Tibial artery (tissue), 4 donors: ENCODE results near the gene SVEP1.

Experiments used
- DNase-seq, 2 donors: peaks; one replicate each; pipeline ENCODE4 v3.0.0-alpha.2; 2019
- H3K27ac ChIP-seq, 2 donors: fragments of 200-600 bp; sonication (generic) in 1 of 2; 1 replicate in 1 of 2; 2 replicates in 1 of 2; pipeline ENCODE4 v1.5.1; 2018 to 2019; ENCODE audit warnings: mild to moderate bottlenecking in 1 of 2
- H3K27me3 ChIP-seq, 2 donors: fragments of 200-600 bp; sonication (generic) in 1 of 2; one replicate each; pipeline versions ENCODE4 v1.5.1 to v1.6.0; 2016 to 2019
- H3K36me3 ChIP-seq, 3 donors: fragments of 200-600 bp; sonication (generic) in 2 of 3; one replicate each; pipeline ENCODE4 v1.5.1; 2016 to 2019; ENCODE audit warnings: mild to moderate bottlenecking in 2 of 3
- H3K4me1 ChIP-seq, 4 donors: fragments of 200-600 bp; sonication (generic) in 2 of 4; 1 replicate in 3 of 4; 2 replicates in 1 of 4; pipeline ENCODE4 v1.5.1; 2016 to 2019
- H3K4me3 ChIP-seq, 2 donors: fragments of 200-600 bp; sonication (generic) in 1 of 2; 1 replicate in 1 of 2; 2 replicates in 1 of 2; pipeline ENCODE4 v1.5.1; 2018 to 2019; ENCODE audit warnings: mild to moderate bottlenecking in 2 of 2
- H3K9me3 ChIP-seq, 3 donors: fragments of 200-600 bp; sonication (generic) in 1 of 3; one replicate each; pipeline ENCODE4 v1.5.1; 2016 to 2019
- intact Hi-C: fragments of 100-400 bp; cut with DNase I; formaldehyde crosslinking; loops from one replicate; pipeline ENCODE4 v1.15.0; 2023; ENCODE audit warnings: low total_unique reads
- TF ChIP-seq, protein P1 (sequence below), 2 experiments: fragments of 200-600 bp in 1 of 2; fragments of 450-650 bp in 1 of 2; IDR thresholded peaks; one replicate each; pipeline ENCODE4 v1.5.1; 2017 to 2019; ENCODE audit warnings: antibody characterized with exemption in 2 of 2, mild to moderate bottlenecking in 1 of 2, moderate library complexity in 1 of 2

The SVEP1 gene

DNA sequence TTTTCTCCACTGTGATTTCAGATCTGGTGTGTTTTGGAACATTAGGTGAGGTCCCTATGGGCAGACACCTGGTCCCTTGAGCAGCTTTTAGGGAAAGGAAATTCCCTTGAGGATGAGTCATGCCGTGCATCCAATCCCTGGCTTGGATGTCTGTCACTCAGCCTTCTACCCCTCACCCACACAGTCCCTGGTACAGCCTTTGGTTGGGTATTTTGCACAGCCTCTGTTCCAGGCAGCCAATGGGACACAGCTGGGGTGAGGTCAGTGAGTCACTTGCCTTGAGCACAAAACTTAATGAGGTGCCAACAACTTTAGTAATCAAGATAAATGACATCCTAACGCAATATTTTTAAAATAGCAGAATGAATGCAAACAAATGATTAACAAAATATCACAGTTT lies 22.7 kb upstream of the SVEP1 start:
- TF ChIP-seq, protein P1, sequence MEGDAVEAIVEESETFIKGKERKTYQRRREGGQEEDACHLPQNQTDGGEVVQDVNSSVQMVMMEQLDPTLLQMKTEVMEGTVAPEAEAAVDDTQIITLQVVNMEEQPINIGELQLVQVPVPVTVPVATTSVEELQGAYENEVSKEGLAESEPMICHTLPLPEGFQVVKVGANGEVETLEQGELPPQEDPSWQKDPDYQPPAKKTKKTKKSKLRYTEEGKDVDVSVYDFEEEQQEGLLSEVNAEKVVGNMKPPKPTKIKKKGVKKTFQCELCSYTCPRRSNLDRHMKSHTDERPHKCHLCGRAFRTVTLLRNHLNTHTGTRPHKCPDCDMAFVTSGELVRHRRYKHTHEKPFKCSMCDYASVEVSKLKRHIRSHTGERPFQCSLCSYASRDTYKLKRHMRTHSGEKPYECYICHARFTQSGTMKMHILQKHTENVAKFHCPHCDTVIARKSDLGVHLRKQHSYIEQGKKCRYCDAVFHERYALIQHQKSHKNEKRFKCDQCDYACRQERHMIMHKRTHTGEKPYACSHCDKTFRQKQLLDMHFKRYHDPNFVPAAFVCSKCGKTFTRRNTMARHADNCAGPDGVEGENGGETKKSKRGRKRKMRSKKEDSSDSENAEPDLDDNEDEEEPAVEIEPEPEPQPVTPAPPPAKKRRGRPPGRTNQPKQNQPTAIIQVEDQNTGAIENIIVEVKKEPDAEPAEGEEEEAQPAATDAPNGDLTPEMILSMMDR (IDR thresholded peaks at IDR 0.05) = no peak
- Histone ChIP-seq H3K9me3 (no peaks in the 10 kb centered on the region), H3K27ac (no peak overlapping the region), H3K36me3 (no peaks in the 10 kb centered on the region), H3K27me3 (no peaks in the 10 kb centered on the region), H3K4me1 (no peaks in the 10 kb centered on the region), H3K4me3 (no peak overlapping the region)
- intact Hi-C loops = no loop called here
- no peak for DNase-seq

DNA sequence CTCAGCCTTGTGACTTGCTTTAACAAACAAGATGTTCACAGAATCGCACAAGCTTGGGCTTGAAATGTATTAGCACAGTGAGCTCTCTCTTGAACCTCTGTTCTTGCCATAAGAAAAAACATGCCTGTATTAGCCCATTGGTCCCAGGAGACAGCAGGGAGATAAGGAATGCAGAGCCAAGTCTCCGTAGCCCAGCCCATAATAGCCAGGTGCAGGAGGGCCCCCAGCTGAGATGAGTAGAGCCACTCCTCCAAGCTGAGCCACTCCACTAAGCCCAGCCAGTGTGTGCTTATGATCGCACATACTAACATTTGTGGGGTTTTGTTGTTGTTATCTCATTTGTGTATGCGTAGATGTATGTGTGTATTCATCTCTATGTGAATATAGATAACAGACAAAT lies 21.6 kb upstream of the SVEP1 start:
- intact Hi-C loops = no loop called here
- Histone ChIP-seq H3K36me3 (no peaks in the 10 kb centered on the region), H3K27ac (no peak overlapping the region)

DNA sequence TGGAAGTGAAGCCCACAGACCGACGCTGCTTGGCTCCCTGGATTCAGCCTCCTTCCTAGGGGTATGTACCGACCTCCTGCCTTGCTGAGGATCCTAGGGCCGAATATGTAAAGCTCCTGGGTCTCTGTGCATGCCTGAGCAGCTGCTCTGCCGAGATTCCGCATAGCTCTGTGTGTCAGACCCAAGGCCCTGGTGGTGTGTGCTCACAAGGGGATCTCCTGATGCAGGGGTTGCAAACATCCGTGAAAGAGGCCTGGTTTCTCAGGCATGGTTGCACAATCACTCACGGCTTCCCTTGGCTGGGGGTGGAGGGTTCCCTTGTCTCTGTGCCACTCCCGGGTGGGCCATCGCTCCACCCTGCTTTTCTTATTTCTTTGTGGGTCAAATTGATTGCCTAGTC lies 19.9 kb upstream of the SVEP1 start:
- Histone ChIP-seq H3K36me3 (no peaks in the 10 kb centered on the region), H3K4me3 (no peak overlapping the region), H3K4me1 (no peaks in the 10 kb centered on the region), H3K9me3 (no peaks in the 10 kb centered on the region), H3K27ac (no peak overlapping the region), H3K27me3 (peaks cover 0 to 2% of the 10 kb centered on the region in 2 donors)
- TF ChIP-seq, protein P1 (IDR thresholded peaks at IDR 0.05) = no peak
- DNase-seq = no peak
- intact Hi-C loops = loop anchor here (10.0 kb wide), 1 partner anchor 145 kb away; no protein-coding TSS in a partner anchor

More for the DNA sequence above, 21.6 kb upstream of the SVEP1 start:
- no peak for DNase-seq
- TF ChIP-seq, protein P1 (IDR thresholded peaks at IDR 0.05) = no peak
- H3K4me3 ChIP-seq = no peak overlapping the region
- no peaks in the 10 kb centered on the region for H3K9me3 ChIP-seq
- no peaks in the 10 kb centered on the region for H3K4me1 ChIP-seq
- H3K27me3 ChIP-seq = no peaks in the 10 kb centered on the region

DNA sequence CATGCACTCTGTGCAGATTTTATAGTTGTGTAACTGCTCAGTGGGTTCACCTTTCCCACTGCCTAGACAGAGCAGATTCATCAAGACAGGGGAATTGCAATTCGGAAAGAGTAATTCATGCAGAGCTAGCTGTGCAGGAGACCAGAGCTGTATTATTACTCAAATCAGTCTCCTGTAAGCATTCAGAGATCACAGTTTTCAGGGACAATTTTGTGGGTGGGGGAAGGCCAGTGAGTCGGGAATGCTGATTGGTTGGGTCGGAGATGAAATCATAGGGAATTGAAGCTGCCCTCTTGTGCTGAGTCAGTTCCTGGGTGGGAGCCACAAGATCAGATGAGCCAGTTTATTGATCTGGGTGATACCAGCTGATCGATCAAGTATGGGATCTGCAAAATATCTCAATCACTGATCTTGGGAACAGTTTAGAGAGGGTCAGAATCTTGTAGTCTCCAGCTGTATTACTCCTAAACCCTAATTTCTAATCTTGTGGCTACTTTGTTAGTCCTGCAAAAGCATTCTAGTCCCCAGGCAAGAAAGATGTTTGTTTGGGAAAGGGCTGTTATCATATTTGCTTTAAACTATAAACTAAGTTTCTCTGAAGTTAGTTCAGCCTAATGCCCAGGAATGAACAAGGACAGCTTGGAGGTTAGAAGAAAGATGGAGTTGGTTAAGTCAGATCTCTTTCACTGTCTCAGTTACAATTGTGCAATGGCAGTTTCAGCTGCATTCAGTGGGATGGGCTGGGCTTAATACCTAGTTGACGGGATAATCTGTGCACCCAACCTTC lies 12.7 kb upstream of the SVEP1 start:
- DNase-seq = no peak
- TF ChIP-seq, protein P1 (IDR thresholded peaks at IDR 0.05) = no peak
- Histone ChIP-seq H3K4me3 (no peak overlapping the region), H3K27ac (no peak overlapping the region), H3K4me1 (no peaks in the 10 kb centered on the region), H3K36me3 (no peaks in the 10 kb centered on the region), H3K9me3 (peaks cover 0 to 9% (median 0%) of the 10 kb centered on the region in 3 donors), H3K27me3 (peaks cover 0 to 6% of the 10 kb centered on the region in 2 donors)
- intact Hi-C loops = loop anchor here (10.0 kb wide), 1 partner anchor 137 kb away; no protein-coding TSS in a partner anchor

DNA sequence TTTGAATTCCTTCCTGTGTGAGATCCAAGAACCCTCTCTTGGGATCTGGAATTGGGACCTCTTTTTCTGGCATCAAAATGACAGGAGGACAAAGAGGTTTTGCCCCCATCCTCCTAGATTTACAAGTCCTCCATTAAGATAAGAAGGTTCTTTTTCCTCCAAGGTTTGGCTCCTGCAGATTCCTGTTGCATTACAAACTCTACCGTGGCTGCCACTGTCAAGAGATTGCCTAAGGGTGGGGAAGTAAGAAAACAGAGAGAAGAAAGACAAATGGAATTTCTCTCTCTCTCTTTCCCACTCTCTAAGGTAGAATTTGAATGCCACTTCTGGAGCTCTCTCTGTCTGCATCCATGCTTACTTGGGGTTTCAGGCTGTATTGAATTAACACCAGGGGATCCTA lies 12.0 kb upstream of the SVEP1 start:
- H3K4me3 ChIP-seq = no peak overlapping the region
- H3K4me1 ChIP-seq = no peaks in the 10 kb centered on the region
- peaks cover 0 to 9% (median 0%) of the 10 kb centered on the region in 3 donors for H3K9me3 ChIP-seq
- no peak overlapping the region for H3K27ac ChIP-seq
- DNase-seq = no peak
- peaks cover 0 to 6% of the 10 kb centered on the region in 2 donors for H3K27me3 ChIP-seq
- intact Hi-C loops = loop anchor here (10.0 kb wide), 1 partner anchor 137 kb away; no protein-coding TSS in a partner anchor
- TF ChIP-seq, protein P1 (IDR thresholded peaks at IDR 0.05) = no peak
- no peaks in the 10 kb centered on the region for H3K36me3 ChIP-seq
